Effector memory CD8-positive, alpha-beta T cell (primary cell): ENCODE measurements around the gene NBPF20.
A peak's percentile ranks its signal among the peaks of the same experiment; 100 is the strongest.
"Not testable (repeated sequence)": the region's sequence is repeated elsewhere in the genome, so short reads cannot be mapped to it uniquely, and the experiment has no call there.

ENCODE experiments used
- ATAC-seq: fragments of 150-1000 bp; cut with Tn5 transposase; replicated peaks from 2 replicates; pipeline ENCODE4 v1.10.0; 2021; ENCODE audit warnings: mild to moderate bottlenecking, moderate library complexity
- DNase-seq, 3 experiments: peaks; one replicate each; pipeline ENCODE4 v3.0.0; 2021
- H3K27ac Mint-ChIP-seq, 2 donors: one replicate each; pipeline ENCODE4 v1.8.0; 2022; ENCODE audit warnings: mild to moderate bottlenecking in 2 of 2, mixed read lengths in 2 of 2, moderate library complexity in 2 of 2
- H3K27me3 Mint-ChIP-seq, 2 donors: one replicate each; pipeline ENCODE4 v1.8.0; 2022; ENCODE audit warnings: mixed read lengths in 2 of 2
- H3K36me3 Mint-ChIP-seq: one replicate; pipeline ENCODE4 v1.8.0; 2022; ENCODE audit warnings: mild to moderate bottlenecking, moderate library complexity, mixed read lengths; ENCODE audit not compliant: insufficient read depth
- H3K4me1 Mint-ChIP-seq, 2 donors: one replicate each; pipeline ENCODE4 v1.8.0; 2022; ENCODE audit warnings: low read depth in 2 of 2, mixed read lengths in 2 of 2
- H3K4me3 Mint-ChIP-seq, 2 donors: one replicate each; pipeline ENCODE4 v1.8.0; 2022; ENCODE audit warnings: mild to moderate bottlenecking in 2 of 2, mixed read lengths in 2 of 2, moderate library complexity in 2 of 2
- H3K9me3 Mint-ChIP-seq, 2 donors: one replicate each; pipeline ENCODE4 v1.8.0; 2022; ENCODE audit warnings: mixed read lengths in 2 of 2

Gene NBPF20

GRCh38 chr1:145453873-145454823 lies 28.7 kb upstream of the NBPF20 start:
- peaks cover 13 to 30% of the 10 kb centered on the region in 2 donors for H3K27me3 Mint-ChIP-seq
- ATAC-seq, H3K27ac Mint-ChIP-seq, H3K9me3 Mint-ChIP-seq, DNase-seq, H3K4me1 Mint-ChIP-seq, H3K4me3 Mint-ChIP-seq, H3K36me3 Mint-ChIP-seq: not testable (repeated sequence)

GRCh38 chr1:145452506-145452905 lies 27.1 kb upstream of the NBPF20 start:
- H3K27ac Mint-ChIP-seq, H3K4me3 Mint-ChIP-seq, ATAC-seq, DNase-seq, H3K9me3 Mint-ChIP-seq, H3K36me3 Mint-ChIP-seq, H3K4me1 Mint-ChIP-seq: not testable (repeated sequence)
- H3K27me3 Mint-ChIP-seq = peaks cover 11 to 26% of the 10 kb centered on the region in 2 donors

GRCh38 chr1:145451914-145452313 lies 26.5 kb upstream of the NBPF20 start:
- H3K27me3 Mint-ChIP-seq = peaks cover 11 to 26% of the 10 kb centered on the region in 2 donors
- not testable (repeated sequence) for H3K4me3 Mint-ChIP-seq, H3K36me3 Mint-ChIP-seq, H3K27ac Mint-ChIP-seq, ATAC-seq, H3K4me1 Mint-ChIP-seq, H3K9me3 Mint-ChIP-seq
- DNase-seq = peak; percentile 10 to 29 (median 14)

GRCh38 chr1:145445219-145445618 lies 19.8 kb upstream of the NBPF20 start:
- not testable (repeated sequence) for H3K9me3 Mint-ChIP-seq, H3K4me1 Mint-ChIP-seq, ATAC-seq, H3K36me3 Mint-ChIP-seq, H3K27ac Mint-ChIP-seq, H3K4me3 Mint-ChIP-seq, DNase-seq
- peaks cover 5 to 15% of the 10 kb centered on the region in 2 donors for H3K27me3 Mint-ChIP-seq

GRCh38 chr1:145442340-145442739 lies 16.9 kb upstream of the NBPF20 start:
- not testable (repeated sequence) for H3K27me3 Mint-ChIP-seq, H3K27ac Mint-ChIP-seq, ATAC-seq, H3K36me3 Mint-ChIP-seq, H3K4me3 Mint-ChIP-seq, H3K9me3 Mint-ChIP-seq, DNase-seq, H3K4me1 Mint-ChIP-seq

GRCh38 chr1:145431363-145432256 lies 6.2 kb upstream of the NBPF20 start:
- not testable (repeated sequence) for H3K4me1 Mint-ChIP-seq, DNase-seq, H3K36me3 Mint-ChIP-seq, H3K27ac Mint-ChIP-seq
- ATAC-seq = peak; percentile 27
- H3K4me3 Mint-ChIP-seq = peak overlapping the region in 1 of 2 donors; percentile 44
- peaks cover 6 to 14% of the 10 kb centered on the region in 2 donors for H3K9me3 Mint-ChIP-seq
- peaks cover 57 to 73% of the 10 kb centered on the region in 2 donors for H3K27me3 Mint-ChIP-seq

GRCh38 chr1:145430830-145431229 lies 5.4 kb upstream of the NBPF20 start:
- H3K4me1 Mint-ChIP-seq, H3K27ac Mint-ChIP-seq, H3K36me3 Mint-ChIP-seq, ATAC-seq, DNase-seq: not testable (repeated sequence)
- H3K4me3 Mint-ChIP-seq = peak overlapping the region in 1 of 2 donors; percentile 5
- H3K9me3 Mint-ChIP-seq = peaks cover 6 to 14% of the 10 kb centered on the region in 2 donors
- peaks cover 53 to 69% of the 10 kb centered on the region in 2 donors for H3K27me3 Mint-ChIP-seq

- H3K36me3 Mint-ChIP-seq, H3K27ac Mint-ChIP-seq, H3K4me3 Mint-ChIP-seq, ATAC-seq, DNase-seq: not testable (repeated sequence)
- Mint-ChIP-seq H3K27me3 (peaks cover 53 to 73% of the 10 kb centered on the region in 2 donors), H3K4me1 (peaks cover 10 to 13% of the 10 kb centered on the region in 2 donors), H3K9me3 (peaks cover 6 to 14% of the 10 kb centered on the region in 2 donors)
These were observed 3.9 kb upstream of the NBPF20 start for GRCh38 chr1:145429329-145429728.

GRCh38 chr1:145424612-145425435 lies 579 bp downstream of the NBPF20 start:
- DNase-seq (peak; percentile 29 to 36 (median 33)), ATAC-seq (peak; percentile 78)
- Mint-ChIP-seq H3K9me3 (peaks cover 4 to 10% of the 10 kb centered on the region in 2 donors), H3K4me3 (peak overlapping the region; percentile 93 to 96), H3K27me3 (peaks cover 29 to 36% of the 10 kb centered on the region in 2 donors), H3K4me1 (peaks cover 9 to 11% of the 10 kb centered on the region in 2 donors), H3K27ac (peak overlapping the region; percentile 80 to 85)
- not testable (repeated sequence) for H3K36me3 Mint-ChIP-seq

GRCh38 chr1:145415149-145415548 lies 10.3 kb downstream of the NBPF20 start:
- not testable (repeated sequence) for DNase-seq, H3K4me1 Mint-ChIP-seq, ATAC-seq, H3K36me3 Mint-ChIP-seq, H3K4me3 Mint-ChIP-seq, H3K27me3 Mint-ChIP-seq, H3K27ac Mint-ChIP-seq, H3K9me3 Mint-ChIP-seq

- ATAC-seq, H3K27me3 Mint-ChIP-seq, H3K27ac Mint-ChIP-seq, DNase-seq, H3K36me3 Mint-ChIP-seq, H3K4me1 Mint-ChIP-seq, H3K9me3 Mint-ChIP-seq, H3K4me3 Mint-ChIP-seq: not testable (repeated sequence)
These were observed 18.1 kb downstream of the NBPF20 start for GRCh38 chr1:145407266-145407665.

GRCh38 chr1:145404949-145405348 lies 20.5 kb downstream of the NBPF20 start:
- not testable (repeated sequence) for H3K36me3 Mint-ChIP-seq, H3K4me3 Mint-ChIP-seq, H3K27ac Mint-ChIP-seq, H3K27me3 Mint-ChIP-seq, DNase-seq, H3K4me1 Mint-ChIP-seq, ATAC-seq, H3K9me3 Mint-ChIP-seq

GRCh38 chr1:145400701-145401100 lies 24.7 kb downstream of the NBPF20 start:
- ATAC-seq, H3K36me3 Mint-ChIP-seq, H3K4me1 Mint-ChIP-seq, H3K27me3 Mint-ChIP-seq, H3K4me3 Mint-ChIP-seq, H3K27ac Mint-ChIP-seq, DNase-seq, H3K9me3 Mint-ChIP-seq: not testable (repeated sequence)
